GM21619 (cell line): ENCODE measurements around the gene CLDN34.

Experiments used
- ATAC-seq: cut with Tn5 transposase; IDR thresholded peaks from one replicate; pipeline ENCODE4 v1.9.1; 2021; ENCODE audit not compliant: unreplicated experiment

CLDN34 gene

DNA sequence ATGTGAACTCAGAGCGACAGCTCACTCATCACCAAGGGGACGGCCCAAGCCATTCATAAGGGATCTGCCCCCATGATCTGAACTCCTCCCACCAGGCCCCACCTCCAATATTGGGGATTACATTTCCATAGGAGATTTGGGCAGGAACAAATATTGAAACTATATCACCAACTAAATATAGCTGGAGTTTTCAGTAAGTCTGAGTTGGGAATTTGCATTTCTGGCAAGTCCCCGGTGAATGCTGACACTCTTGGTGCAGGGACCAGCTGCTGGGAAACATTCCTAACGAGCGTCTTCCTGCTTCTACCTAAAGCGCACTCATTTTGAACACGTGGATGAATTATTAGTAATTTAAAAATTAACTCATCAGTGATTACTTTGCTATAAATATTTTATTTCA is 13.2 kb downstream of the CLDN34 start:
- ATAC-seq, result no peak

DNA sequence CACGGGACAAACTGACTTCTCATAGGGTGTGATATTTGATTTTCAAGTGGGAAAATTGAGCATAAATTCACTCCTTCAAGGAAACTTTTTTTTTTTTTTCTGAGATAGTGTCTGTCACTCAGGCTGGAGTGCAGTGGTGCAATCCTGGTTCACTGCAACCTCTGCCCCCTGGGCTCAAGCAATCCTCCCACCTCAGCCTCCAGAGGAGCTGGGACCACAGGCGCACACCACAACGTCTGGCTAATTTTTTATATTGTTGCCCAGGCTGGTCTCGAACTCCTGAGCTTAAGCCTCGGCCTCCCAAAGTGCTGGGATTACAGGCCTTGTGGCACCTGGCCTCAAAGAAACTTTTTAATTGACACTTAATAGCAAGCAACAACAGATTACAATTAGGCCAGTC is 13.8 kb downstream of the CLDN34 start:
- ATAC-seq, result no peak

DNA sequence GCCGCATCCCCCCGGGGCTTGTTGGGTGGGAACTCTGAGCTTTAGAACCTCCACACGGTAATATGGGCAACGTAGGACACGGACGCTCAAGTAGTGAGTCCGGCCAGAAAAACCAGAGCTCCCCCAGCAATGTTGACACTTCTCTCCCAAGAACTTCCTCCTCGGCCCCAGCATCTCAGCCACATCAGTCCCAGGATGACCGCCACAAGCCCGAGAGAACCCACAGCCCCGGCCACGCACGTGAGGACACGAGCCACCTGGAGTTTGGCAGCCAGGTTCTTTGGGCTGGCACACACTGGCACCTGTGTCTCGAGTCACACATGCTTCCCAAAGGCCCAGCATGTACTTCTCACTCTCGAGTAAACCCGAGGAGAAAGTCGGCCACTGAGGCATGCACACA is 16.3 kb downstream of the CLDN34 start:
- ATAC-seq, result no peak

DNA sequence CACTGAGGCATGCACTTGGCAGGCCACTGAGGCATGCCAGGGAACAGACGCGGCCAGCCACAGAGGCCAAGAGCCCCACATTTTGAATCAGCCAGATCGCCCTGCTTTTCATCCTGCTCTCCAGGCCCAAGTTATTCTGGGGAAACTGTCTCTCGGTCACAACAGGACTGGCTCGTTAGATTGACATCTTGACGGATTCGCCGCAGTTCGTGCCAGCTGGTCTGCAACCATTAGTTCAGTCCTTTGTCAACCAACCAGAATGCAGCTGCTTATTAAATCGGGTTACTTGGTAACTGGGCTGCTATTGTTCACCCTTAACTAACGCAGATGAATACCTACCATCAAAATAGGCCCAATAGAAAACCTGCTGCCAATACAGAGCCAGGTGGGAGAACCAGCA is 16.7 kb downstream of the CLDN34 start:
- ATAC-seq, result no peak

DNA sequence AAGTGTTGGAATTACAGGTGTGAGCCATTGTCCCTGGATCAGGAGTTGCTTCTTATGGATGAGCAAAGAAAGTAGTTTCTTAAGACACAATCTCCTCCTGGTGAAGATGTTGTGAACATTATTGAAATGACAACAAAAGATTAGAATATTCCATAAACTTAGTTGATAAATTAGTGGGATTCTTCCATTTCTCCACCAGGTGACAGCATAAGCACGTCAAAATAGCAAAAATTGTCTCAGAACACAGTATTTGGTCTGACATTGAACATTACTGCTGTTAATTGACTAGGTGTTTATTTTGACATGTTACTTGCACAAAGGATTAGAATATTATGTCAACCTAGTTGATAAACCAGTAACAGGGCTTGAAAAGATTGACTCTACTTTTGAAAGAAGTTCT is 21.6 kb downstream of the CLDN34 start:
- ATAC-seq, result no peak

DNA sequence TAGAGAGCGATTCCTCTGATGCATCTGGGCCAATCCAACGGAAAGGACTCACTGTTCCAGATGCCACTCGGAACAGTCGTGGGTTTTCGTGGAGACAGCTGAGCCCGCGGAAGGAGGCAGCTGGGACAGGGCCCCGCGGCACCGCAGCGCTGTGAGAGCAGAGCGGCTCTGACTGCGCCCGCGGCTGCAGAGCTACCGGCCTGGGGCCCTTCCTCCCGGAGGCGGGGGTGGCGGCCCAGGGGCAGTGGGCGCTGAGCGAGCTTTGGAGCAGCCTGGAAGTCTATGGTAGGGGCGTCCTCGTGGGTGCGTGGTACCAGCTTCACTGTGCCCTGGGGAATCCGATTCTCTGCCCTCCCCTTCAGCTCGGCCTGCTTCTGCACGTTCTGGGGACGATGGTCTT is 24.9 kb downstream of the CLDN34 start:
- ATAC-seq, result no peak

DNA sequence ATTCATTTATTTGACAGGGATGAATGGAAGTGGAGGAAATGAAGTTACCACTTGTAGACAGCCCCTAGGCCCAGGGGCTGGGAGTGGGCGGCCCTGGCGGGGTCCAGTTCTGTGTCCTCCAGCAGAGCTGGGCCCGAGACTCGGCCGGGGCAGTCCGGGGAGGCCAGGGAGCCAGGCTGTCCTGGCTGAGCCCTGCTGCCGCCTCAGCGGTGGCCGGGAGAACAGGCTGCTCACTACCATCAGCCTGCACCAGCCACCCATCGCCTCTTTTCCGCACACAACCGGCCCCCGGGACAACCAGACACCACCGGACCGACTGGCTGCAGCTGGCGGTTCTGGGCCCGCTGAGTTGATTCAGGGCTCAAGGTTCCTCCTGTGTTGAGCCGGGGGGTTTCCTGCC is 25.6 kb downstream of the CLDN34 start:
- no peak for ATAC-seq

DNA sequence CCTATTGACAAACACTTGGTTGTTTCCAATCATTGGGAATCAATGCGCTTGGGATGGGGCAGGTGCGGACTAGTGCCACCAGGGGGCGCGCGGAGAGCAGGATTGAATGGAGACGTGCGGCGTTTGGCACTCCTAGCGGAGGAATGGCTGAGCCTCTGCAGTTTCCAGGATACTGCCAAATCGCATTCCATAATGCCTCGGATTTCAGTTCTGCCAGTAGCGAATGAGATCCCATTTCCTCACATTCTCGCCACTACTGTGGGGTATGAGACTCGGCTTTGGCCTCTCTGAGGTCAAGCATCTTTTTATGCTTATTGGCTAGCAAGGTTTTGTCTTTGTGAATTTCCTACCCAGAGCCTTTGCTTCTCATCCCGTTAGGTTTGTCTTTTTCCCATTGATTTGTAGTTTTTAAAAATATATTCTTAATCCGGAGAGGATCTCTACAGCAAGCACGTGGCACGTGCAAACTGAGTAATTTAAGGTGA is 28.7 kb downstream of the CLDN34 start:
- ATAC-seq, result peak; percentile 58

DNA sequence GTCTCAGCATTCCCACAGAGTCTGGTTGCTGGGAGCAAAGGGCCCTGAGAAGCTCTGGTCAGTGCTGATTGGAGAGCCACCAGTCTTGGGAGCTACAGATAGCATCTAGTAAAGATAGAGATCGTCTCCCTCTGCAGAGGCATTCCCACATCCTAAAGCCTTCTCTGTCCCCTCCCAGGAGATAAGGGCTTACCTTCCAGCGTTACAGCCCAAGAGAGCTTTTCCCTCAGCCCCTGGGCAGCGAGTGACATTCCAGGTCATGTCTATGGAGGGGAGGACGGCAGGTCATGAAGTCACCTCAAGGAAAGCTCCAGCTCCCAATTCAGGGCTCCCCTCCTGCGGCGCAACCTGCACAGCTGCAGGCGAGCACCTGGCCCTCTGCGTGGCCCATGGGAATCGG is 29.9 kb downstream of the CLDN34 start:
- no peak for ATAC-seq

DNA sequence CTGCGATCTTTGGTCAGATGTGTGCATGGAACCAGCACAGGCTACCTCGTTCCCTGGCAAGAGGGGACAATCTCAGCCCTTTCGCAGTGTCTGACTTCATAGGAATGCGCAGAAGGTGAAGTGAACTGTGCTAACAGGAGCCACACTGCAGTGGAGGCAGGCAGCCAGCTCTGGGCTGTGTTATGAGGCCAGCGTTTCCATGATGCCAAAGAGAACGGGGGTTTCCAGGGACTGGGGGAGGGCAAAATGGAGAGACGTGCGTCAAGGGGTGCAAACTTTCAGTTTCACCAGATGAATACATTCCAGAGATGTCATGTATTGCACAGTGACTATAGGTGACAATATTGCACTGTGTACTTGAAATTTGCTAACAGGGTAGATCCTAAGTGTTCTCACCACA is 30.4 kb downstream of the CLDN34 start:
- ATAC-seq, result no peak

DNA sequence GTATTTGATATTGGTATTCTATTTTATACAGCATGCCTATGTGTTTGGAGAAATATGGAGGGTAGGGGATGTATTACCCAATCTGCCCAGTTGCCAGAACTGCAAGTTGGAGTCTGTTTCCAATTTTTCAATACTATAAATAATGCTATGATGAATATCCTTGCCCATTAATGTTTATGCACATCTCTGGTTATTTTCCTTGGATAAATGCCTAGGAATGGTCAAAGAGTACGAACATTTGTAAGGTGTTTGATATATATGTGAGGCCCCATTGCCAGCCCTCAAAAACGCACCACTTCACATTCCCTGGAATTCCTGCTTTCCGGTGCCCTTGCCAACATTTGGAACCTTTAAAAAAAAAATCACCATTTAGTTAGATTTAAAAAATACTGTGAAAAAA is 34.3 kb downstream of the CLDN34 start:
- ATAC-seq, result no peak

DNA sequence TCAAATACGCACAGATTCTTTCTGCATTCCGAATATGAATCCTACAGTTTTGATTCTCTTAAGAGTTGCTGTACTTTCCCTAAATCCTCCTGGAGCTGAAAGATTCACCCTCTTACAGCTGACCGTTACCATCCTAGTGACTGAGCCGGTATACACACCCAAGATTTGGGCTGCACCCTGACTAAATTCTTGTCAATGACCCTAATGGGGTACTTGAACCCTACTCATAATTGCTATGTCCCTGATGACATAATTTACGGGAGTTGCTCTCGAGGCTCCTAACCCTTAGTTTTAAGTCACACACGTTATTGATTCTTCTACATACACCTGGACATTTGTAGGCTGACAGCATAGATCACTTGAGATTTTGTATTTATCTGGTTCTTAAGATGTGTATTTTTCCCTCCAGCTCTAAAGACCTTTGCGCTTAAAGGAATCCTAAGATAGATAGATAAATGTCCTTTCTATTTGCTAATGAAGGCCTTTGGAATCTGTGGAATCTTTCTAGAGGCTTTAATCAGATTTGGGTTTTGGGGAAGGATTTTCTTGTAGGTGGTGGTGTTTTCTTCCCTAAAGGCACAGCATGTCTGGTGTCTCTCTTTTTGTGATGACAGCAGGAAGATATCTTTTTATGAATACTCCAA is 37.8 kb downstream of the CLDN34 start:
- no peak for ATAC-seq

DNA sequence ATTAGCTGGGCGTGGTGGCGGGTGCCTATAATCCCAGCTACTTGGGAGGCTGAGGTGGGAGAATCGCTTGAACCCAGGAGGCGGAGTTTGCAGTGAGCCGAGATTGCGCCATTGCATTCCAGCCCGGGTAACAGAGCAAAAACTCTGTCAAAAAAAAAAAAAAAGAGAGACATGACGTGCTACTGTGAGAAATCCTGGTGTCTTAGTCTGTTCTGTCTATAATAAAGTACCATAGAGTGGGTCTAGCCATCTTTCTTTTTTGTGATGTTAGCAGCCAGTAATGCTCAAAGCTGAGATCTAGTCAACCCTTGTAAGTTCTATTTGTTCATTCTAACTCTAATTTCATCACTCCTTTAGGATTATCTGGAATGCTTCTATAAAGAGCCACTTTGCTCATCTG is 38.9 kb downstream of the CLDN34 start:
- ATAC-seq, result no peak

DNA sequence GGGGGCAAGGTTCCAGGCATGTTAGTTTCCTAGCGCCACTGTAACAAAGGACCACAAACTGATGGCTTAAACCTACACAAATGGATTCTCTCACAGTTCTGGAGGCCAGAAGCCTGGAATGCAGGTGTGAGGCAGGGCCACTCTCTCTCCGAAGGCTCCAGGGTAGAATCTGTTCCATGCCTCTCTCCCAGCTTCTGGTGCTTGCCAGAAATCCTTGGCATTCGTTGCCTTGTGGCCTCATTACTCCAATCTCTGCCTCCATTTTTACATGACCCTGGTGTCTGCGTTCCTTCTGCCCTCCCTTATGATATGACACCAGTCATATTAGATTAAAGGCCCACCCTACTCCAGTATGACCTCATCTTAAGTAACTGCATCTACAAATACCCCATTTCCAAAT is 39.6 kb downstream of the CLDN34 start:
- no peak for ATAC-seq

DNA sequence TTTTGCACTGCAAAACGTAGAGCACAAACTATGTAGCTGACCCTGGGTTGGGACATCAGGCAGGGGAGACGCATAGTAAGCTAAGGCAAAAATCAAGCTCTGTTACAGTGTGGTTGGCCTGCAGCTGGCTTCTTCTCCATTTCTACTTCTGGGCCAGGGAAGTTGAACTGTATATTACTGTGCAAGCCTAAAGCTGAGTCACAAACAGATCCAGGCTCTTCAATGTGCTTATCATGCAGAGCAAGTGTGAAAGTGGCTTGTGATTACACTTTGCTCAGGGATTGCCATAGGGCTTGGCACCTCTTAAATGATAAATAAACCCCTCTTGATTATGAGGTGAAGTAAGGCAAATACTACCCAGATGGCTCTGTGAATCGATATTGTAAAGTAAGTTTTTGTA is 40.5 kb downstream of the CLDN34 start:
- ATAC-seq, result no peak

DNA sequence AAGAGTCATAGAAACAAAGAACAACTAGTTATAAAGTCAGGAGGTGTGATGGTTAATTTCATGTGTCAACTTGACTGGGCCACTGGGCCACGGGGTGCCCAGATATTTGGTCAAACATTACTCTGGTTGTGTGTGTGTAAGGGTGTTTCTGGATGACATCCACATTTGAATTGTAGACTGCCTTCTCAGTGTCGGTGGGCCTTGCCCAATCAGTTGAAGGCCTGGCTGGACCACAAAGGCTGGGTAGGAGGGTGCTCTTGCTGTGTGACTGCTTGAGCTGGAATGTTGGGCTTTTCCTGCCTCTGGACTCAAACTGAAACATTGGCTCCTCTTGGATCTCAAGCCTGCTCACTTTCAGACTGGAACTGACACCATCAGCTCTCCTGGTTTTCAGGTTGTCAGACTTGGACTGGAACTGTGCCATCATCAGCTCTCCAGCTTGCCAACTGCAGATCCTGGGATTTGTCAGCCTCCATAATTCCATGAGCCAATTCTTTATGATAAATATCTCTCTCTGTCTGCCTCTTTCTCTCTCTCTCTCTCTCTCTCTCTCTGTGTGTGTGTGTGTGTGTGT is 41.4 kb downstream of the CLDN34 start:
- ATAC-seq, result no peak

DNA sequence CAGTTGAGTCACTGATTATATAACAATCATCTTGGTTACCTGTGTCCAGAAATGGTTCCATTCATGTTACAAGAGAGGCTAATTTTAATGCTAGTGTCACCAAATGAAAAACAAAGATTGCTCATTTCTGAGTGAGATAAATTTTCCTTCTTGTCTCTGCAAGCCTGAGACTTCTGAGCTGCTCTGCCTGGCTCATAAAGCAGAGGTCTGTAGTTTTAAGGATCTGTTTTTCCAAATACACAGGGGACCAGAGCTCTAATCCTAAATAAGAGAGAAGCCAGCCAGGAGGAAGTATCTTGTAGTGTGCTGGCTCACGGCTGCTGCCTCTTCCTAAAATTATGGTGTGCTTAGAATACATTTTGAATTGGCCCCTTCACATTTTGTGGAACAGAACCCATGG is 42.6 kb downstream of the CLDN34 start:
- no peak for ATAC-seq

DNA sequence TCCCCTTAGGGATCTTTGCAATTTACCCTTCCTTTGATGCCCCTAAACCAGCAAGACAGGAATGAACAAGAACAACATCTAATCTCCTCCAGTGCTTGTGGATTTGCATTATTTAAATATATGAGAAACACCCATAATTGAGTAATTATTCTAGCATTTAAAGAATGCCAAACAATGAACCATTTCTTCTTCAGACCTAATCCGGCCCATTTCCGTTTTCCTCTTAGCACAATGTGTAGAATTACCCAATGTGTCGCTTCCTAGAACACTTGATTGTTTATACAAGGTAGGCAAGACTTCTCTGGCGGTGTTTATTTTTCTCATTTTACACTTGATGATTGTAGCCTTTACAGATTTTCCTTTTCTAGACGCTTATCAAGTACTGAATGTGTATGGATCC is 43.5 kb downstream of the CLDN34 start:
- no peak for ATAC-seq

DNA sequence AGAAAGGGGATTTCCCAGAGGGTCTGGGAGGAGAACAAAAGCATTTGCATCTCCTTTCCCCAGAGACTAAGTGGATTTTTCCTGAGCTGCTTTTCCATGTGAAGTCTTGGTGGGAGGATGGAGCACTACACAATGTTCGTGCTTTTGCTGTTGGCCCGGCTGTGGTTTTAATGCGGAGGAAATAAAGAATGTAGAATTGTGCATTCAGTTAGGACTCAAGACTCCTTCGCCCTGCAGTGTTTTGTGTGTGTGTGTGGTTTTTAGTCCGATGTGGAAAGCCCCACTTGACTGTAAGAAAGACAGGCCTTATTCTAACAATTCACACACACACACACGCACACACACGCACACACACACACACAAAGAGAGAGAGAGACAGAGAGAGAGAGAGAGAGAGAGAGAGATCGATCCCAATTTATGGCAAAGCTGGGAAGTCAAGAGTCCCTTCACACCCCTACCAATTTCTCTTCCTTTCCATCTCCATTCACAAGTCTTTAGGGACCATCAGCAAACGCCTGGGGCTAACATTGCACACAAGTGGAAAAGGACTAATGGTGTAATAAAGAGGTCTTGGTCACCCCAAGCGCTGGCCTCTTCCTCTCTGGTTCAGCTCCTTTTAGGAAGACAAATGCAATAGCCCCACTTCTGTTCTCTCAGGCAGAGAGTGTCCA is 44.2 kb downstream of the CLDN34 start:
- ATAC-seq, result no peak

DNA sequence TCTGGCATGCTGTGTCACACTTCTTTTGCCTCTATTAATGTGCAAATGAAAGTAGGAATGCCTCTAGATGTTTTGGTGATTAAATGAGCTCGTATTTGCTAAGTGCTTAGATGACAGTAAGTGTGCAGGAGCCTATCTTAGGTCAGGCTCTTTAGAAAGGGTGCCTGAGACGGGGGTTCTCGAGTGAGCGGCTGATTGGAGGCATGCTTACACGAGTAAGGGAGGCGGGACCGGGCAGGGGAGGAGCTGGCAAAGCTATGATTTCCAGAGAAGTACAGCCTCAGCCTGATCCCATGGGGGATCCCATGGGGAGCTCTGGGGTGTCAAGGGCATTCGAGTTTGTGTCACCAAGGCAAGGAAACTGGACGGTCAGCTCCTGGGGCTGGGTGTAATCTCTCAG is 44.8 kb downstream of the CLDN34 start:
- ATAC-seq, result no peak

DNA sequence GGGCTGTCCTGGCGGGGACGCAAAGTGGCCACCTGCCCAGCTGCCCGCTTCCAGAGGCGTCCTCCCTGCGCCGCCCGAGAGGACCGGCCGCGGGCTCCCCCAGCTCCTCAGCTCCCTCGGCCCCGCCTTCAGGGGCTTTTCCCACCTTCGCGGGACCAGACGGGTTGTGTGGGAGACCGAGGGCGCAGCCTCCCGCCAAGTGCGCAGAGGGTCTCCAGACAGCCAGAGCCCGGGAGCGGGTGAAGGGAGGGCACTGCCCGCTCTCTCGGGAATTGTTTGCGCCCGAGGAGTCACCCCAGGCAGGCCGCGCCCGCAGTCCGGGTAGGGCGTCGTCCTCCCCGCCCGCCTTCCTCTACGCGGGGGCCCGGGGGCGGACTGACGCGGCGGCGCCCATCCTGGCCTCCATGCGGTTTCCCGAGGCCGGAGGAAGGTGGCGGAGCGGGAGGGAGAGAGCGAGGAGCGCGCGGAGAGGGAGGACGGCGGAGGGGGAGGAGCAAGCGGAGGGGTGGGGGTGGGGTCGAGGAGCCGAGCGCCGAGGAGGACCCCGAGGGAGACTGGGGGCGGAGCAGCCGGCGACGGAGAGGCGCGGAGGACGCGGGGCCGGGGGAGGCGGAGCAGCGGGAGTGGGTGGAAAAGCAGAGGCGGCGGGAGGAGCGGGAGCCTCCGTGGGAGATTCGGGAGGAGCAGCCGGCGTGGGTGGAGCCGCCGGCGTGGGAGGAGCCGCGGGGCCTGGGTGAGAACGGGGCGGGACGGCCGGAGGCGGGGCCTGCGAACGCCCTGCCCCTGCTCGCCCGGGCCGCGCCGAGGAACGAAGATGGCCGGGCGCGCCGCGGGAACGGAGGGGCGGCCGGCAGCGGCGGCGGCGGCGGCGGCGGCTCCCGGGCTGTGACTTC is 47.5 kb downstream of the CLDN34 start:
- ATAC-seq, result peak; percentile 94

DNA sequence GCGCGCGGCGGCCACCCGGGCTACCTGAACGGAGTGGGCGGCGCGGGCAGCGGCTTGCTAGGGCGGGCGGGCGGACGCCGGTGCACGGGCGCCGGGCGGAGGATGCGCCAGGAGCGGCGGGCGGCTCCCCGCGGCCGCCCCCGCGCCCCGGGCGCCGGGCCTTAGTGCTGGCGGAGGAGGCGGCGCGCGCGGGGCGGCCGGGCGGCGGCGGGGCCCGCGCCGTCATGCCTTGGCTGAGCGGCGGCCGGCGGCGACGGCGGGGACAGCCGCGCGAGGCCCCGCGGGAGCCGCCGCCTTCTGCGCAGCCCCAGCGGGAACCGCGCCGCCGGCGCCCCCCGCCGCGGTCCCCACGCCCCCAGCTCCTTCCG is 48.2 kb downstream of the CLDN34 start:
- ATAC-seq, result peak; percentile 21
